HepG2 (cell line): ENCODE measurements around the gene ZNF117. TPM values are rescaled to one million over a fixed set of nuclear protein-coding genes. Genes with fewer than 3 reads are reported as not detected.
A peak's percentile ranks its signal among the peaks of the same experiment; 100 is the strongest.

Source experiments
- ATF7-NPFF ChIP-seq: sonication (generic); formaldehyde crosslinking; IDR thresholded peaks from 2 replicates; pipeline ENCODE4 v1.8.1; 2023; ENCODE audit warnings: mild to moderate bottlenecking, low read depth, missing genetic modification reagents, moderate library complexity
- DDIT3 ChIP-seq: sonication (generic); formaldehyde crosslinking; IDR thresholded peaks from 2 replicates; pipeline ENCODE4 v1.4.0; 2020; ENCODE audit warnings: mild to moderate bottlenecking, missing genetic modification reagents
- KLF12 ChIP-seq: sonication (generic); formaldehyde crosslinking; IDR thresholded peaks from 2 replicates; pipeline ENCODE4 v1.4.0; 2020; ENCODE audit warnings: missing genetic modification reagents, borderline replicate concordance
- KLF15 ChIP-seq: sonication (generic); formaldehyde crosslinking; IDR thresholded peaks from 2 replicates; pipeline ENCODE4 v1.8.1; 2023; ENCODE audit warnings: borderline replicate concordance, mild to moderate bottlenecking, inconsistent platforms, missing genetic modification reagents, mixed read lengths
- MEF2D ChIP-seq: sonication (generic); formaldehyde crosslinking; IDR thresholded peaks from 2 replicates; pipeline ENCODE4 v1.5.1; 2020; ENCODE audit warnings: mild to moderate bottlenecking, missing genetic modification reagents
- MEIS2 ChIP-seq: sonication (generic); formaldehyde crosslinking; IDR thresholded peaks from 2 replicates; pipeline ENCODE4 v1.9.0; 2021; ENCODE audit warnings: mild to moderate bottlenecking, missing genetic modification reagents
- RFXAP ChIP-seq: sonication (generic); formaldehyde crosslinking; IDR thresholded peaks from 2 replicates; pipeline ENCODE4 v1.4.0; 2020; ENCODE audit warnings: missing genetic modification reagents, borderline replicate concordance
- ZHX2 ChIP-seq, 2 experiments: sonication (generic) in 1 of 2; formaldehyde crosslinking in 1 of 2; IDR thresholded peaks; 2 replicates each; pipeline versions ENCODE4 v1.6.1 to v1.9.0; 2014 to 2022; ENCODE audit warnings: antibody characterized with exemption in 1 of 2, borderline replicate concordance in 1 of 2, inconsistent platforms in 1 of 2, low read depth in 1 of 2, missing genetic modification reagents in 1 of 2
- ZNF224 ChIP-seq: sonication (generic); formaldehyde crosslinking; IDR thresholded peaks from 2 replicates; pipeline ENCODE4 v1.5.0; 2020; ENCODE audit warnings: mild to moderate bottlenecking, missing genetic modification reagents
- ZNF691 ChIP-seq: sonication (generic); formaldehyde crosslinking; IDR thresholded peaks from 2 replicates; pipeline ENCODE4 v1.4.0; 2020; ENCODE audit warnings: missing genetic modification reagents, low read depth, mild to moderate bottlenecking, borderline replicate concordance
- ZNF75D ChIP-seq: sonication (generic); formaldehyde crosslinking; IDR thresholded peaks from 2 replicates; pipeline ENCODE4 v1.8.1; 2023; ENCODE audit warnings: missing genetic modification reagents, mild to moderate bottlenecking, borderline replicate concordance
- polyA plus RNA-seq, 8 experiments: library from polyadenylated mRNA; depleted of rRNA in 3 of 8; stranded (reverse) in 7 of 8; unstranded in 1 of 8; fragments of >200 nt; fragmentation: Illumina TruSeq in 4 of 8; extraction: Trizol in 4 of 8; gene quantifications; 2 replicates each; pipeline versions ENCODE4 v1.2.1 to v1.2.3, GENCODE V29; 2011 to 2016; ENCODE audit warnings: low read depth in 4 of 8, missing spikeins in 1 of 8, mixed read lengths in 1 of 8; ENCODE audit not compliant: insufficient read depth in 1 of 8
- total RNA-seq, 5 experiments: library from RNA; depleted of rRNA; stranded (reverse); fragments of >200 nt; fragmentation: Illumina TruSeq; extraction: Trizol; gene quantifications; 2 replicates each; pipeline ENCODE4 v1.2.3, GENCODE V29; 2016; ENCODE audit warnings: low read depth in 1 of 5
- TF ChIP-seq, protein P1 (sequence below): sonication (generic); formaldehyde crosslinking; IDR thresholded peaks from 2 replicates; pipeline ENCODE4; 2020; ENCODE audit warnings: missing genetic modification reagents, mild to moderate bottlenecking, borderline replicate concordance
- TF ChIP-seq, protein P2 (sequence below): sonication (generic); formaldehyde crosslinking; IDR thresholded peaks from 2 replicates; pipeline ENCODE4 v1.4.0; 2020; ENCODE audit warnings: missing genetic modification reagents, borderline replicate concordance

Gene ZNF117
- total and polyA plus RNA-seq, 2 of the 13 experiments (the other 11 are each of a cell fraction or from before 2014, with no cell fraction given), result 6.6 to 20.0 TPM

- TF ChIP-seq, protein P1, sequence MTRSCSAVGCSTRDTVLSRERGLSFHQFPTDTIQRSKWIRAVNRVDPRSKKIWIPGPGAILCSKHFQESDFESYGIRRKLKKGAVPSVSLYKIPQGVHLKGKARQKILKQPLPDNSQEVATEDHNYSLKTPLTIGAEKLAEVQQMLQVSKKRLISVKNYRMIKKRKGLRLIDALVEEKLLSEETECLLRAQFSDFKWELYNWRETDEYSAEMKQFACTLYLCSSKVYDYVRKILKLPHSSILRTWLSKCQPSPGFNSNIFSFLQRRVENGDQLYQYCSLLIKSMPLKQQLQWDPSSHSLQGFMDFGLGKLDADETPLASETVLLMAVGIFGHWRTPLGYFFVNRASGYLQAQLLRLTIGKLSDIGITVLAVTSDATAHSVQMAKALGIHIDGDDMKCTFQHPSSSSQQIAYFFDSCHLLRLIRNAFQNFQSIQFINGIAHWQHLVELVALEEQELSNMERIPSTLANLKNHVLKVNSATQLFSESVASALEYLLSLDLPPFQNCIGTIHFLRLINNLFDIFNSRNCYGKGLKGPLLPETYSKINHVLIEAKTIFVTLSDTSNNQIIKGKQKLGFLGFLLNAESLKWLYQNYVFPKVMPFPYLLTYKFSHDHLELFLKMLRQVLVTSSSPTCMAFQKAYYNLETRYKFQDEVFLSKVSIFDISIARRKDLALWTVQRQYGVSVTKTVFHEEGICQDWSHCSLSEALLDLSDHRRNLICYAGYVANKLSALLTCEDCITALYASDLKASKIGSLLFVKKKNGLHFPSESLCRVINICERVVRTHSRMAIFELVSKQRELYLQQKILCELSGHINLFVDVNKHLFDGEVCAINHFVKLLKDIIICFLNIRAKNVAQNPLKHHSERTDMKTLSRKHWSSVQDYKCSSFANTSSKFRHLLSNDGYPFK (CRISPR knock-in tag), result peak; percentile 51; the same call in 1 of the 2 replicates
- TF ChIP-seq MEF2D (CRISPR knock-in tag) (no peak), ZHX2 (IDR thresholded peaks at IDR 0.05; ENCODE audit: low read depth) (no peak), ZHX2 (CRISPR knock-in tag; IDR thresholded peaks at IDR 0.05; ENCODE audit: borderline replicate concordance) (no peak), MEIS2 (CRISPR knock-in tag) (peak; percentile 76; the same call in 1 of the 2 replicates), ZNF75D (CRISPR knock-in tag) (no peak), KLF12 (CRISPR knock-in tag) (0 out of 2 replicates have a peak, but pooled peaks have one; percentile 70), RFXAP (CRISPR knock-in tag) (peak; percentile 89), KLF15 (0 out of 2 replicates have a peak, but pooled peaks have one; percentile 38), ZNF691 (CRISPR knock-in tag) (no peak), ZNF224 (CRISPR knock-in tag) (no peak), DDIT3 (CRISPR knock-in tag) (no peak), ATF7-NPFF (CRISPR knock-in tag) (no peak; the same call in 1 of the 2 replicates)
- TF ChIP-seq, protein P2, sequence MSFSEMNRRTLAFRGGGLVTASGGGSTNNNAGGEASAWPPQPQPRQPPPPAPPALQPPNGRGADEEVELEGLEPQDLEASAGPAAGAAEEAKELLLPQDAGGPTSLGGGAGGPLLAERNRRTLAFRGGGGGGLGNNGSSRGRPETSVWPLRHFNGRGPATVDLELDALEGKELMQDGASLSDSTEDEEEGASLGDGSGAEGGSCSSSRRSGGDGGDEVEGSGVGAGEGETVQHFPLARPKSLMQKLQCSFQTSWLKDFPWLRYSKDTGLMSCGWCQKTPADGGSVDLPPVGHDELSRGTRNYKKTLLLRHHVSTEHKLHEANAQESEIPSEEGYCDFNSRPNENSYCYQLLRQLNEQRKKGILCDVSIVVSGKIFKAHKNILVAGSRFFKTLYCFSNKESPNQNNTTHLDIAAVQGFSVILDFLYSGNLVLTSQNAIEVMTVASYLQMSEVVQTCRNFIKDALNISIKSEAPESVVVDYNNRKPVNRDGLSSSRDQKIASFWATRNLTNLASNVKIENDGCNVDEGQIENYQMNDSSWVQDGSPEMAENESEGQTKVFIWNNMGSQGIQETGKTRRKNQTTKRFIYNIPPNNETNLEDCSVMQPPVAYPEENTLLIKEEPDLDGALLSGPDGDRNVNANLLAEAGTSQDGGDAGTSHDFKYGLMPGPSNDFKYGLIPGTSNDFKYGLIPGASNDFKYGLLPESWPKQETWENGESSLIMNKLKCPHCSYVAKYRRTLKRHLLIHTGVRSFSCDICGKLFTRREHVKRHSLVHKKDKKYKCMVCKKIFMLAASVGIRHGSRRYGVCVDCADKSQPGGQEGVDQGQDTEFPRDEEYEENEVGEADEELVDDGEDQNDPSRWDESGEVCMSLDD (CRISPR knock-in tag), result peak; percentile 49; the same call in 1 of the 2 replicates
These were observed 15.5 kb upstream of the ZNF117 start, which contains the start of gene ERV3-1 (continued) for GRCh38 chr7:65006094-65006992.
